Gastrocnemius medialis (tissue), 4 donors: Measurements from ENCODE around the gene KRTAP5-9.
"Not testable (repeated sequence)": the region's sequence is repeated elsewhere in the genome, so short reads cannot be mapped to it uniquely, and the experiment has no call there.

Experiments
- CTCF ChIP-seq, 5 experiments: fragments of 450-650 bp in 3 of 5; fragments of 200-600 bp in 2 of 5; sonication (generic) in 2 of 5; IDR thresholded peaks in 4 of 5; conservative IDR thresholded peaks in 1 of 5; 1 replicate in 4 of 5; 2 replicates in 1 of 5; pipeline ENCODE4 v1.5.1; 2016 to 2019; ENCODE audit warnings: antibody characterized with exemption in 5 of 5, mild to moderate bottlenecking in 3 of 5, moderate library complexity in 3 of 5
- POLR2A ChIP-seq, 2 donors: fragments of 450-650 bp; IDR thresholded peaks; one replicate each; pipeline ENCODE4 v1.6.1; 2017; ENCODE audit warnings: antibody characterized with exemption in 2 of 2, mild to moderate bottlenecking in 2 of 2, moderate library complexity in 2 of 2

GRCh38 chr11:71537977-71538665, 10.1 kb upstream of the KRTAP5-9 start, which contains the start of gene KRTAP5-8:
- not testable (repeated sequence) for TF ChIP-seq CTCF (IDR thresholded peaks at IDR 0.05 in 4 of 5, conservative IDR thresholded peaks at IDR 0.05 in 1 of 5); POLR2A (IDR thresholded peaks at IDR 0.05)
